ENCODE measurements around the gene RAC3.

DNA sequence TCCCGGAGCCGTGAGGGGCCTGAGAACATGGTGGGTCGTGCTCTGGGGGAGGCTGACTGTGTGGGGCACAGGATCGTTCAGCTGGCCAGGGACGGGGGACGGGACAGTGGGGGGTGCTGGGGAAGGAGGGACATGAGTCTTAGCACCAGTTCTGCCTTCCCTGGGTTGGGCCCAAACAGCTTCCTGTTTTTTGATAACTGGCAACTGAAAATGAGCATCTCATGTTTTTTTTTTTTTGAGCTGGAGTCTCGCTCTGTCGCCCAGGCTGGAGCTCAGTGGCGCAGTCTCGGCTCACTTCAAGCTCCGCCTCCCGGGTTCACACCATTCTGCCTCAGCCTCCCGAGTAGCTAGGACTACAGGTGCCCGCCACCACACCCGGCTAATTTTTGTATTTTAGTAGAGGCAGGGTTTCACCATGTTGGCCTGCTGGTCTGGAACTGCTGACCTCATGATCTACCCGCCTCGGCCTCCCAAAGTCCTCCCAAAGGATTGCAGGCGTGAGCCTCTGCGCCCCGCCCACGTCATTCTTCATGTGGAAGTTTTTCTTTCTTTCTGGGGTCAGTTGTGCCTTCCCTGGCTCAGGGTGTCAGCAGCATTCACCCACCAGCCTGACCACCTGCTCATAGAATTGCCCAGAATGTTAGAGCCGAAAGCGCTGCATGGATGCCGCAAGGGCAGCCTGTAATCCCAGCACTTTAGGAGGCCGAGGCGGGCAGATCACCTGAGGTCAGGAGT lies 47.7 kb upstream of the RAC3 start:
- no peak for TF ChIP-seq CTCF (IDR thresholded peaks at IDR 0.05; ENCODE audit: low read depth, low read length, missing input control)
- no peak for TF ChIP-seq HNF4G (IDR thresholded peaks at IDR 0.05)
- TF ChIP-seq SP1 (IDR thresholded peaks at IDR 0.05) = no peak
- no peak for TF ChIP-seq REST (IDR thresholded peaks at IDR 0.05)
- TF ChIP-seq YY1 (IDR thresholded peaks at IDR 0.05) = no peak

All from liver (tissue), 3 donors.